Keratinocyte (primary cell): ENCODE data around the gene SUMO4.

Experiments
- CTCF ChIP-seq, 3 experiments: IDR thresholded peaks in 1 of 3; conservative IDR thresholded peaks in 1 of 3; optimal IDR thresholded peaks in 1 of 3; 2 replicates in 2 of 3; 3 replicates in 1 of 3; pipeline versions ENCODE3 to v1.5.1; 2011; ENCODE audit warnings: low read length in 3 of 3, mild to moderate bottlenecking in 3 of 3, moderate library complexity in 2 of 3, control low read depth in 1 of 3, inconsistent platforms in 1 of 3; ENCODE audit not compliant: insufficient read depth in 2 of 3; ENCODE audit errors: extremely low read depth in 1 of 3
- EZH2 ChIP-seq: IDR thresholded peaks from one replicate; pipeline ENCODE4 v1.6.1; 2012; ENCODE audit warnings: inconsistent platforms, mild to moderate bottlenecking, low read length, moderate library complexity

DNA sequence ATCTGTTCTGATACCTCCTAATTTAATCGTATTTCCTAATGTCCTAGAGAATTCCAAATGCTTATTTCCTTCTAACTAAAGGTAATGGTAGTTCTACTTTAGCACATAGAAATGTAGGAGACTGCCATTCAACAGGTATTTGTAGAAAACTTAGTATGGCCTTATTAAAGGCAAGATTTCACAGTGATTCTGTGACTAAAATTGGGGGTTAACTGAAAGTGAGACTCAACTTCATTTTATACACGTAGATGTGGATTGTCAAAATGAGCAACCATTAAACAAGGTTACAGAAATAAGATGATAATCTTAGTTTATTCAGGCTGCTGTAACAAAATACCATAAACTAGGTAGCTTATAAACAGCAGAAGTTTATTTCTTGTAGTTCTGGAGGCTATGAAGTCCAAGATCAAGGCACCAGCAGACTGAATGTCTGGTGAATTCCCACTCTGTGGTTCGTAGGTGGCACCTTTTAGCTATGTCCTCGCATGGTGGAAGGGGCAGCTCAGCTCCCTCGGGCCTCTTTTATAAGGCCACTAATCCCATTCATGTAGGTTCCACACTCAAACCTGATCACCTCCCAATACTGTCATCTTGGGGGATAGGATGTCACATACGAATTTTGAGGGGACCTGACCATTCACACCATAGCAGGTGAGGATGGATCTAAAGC lies 43.8 kb upstream of the SUMO4 start:
- TF ChIP-seq CTCF (optimal IDR thresholded peaks at IDR 0.05 in 1 of 3, IDR thresholded peaks at IDR 0.05 in 1 of 3, conservative IDR thresholded peaks at IDR 0.05 in 1 of 3; ENCODE audit: extremely low read depth in 1 of 3, insufficient read depth in 2 of 3, low read length in 3 of 3): no peak
- no peak for TF ChIP-seq EZH2
